VCaP (cell line): Measurements from ENCODE around the gene AATK.
"Not testable (repeated sequence)": the region's sequence is repeated elsewhere in the genome, so short reads cannot be mapped to it uniquely, and the experiment has no call there.

Experiments
- H3K27ac ChIP-seq: fragments of 450-650 bp; 2 replicates; pipeline ENCODE4 v1.5.1; 2017
- TF ChIP-seq, protein P1 (sequence below): fragments of 450-650 bp; conservative IDR thresholded peaks from 2 replicates; pipeline ENCODE4 v1.5.1; 2017; ENCODE audit warnings: mild to moderate bottlenecking, moderate library complexity

The AATK gene

DNA sequence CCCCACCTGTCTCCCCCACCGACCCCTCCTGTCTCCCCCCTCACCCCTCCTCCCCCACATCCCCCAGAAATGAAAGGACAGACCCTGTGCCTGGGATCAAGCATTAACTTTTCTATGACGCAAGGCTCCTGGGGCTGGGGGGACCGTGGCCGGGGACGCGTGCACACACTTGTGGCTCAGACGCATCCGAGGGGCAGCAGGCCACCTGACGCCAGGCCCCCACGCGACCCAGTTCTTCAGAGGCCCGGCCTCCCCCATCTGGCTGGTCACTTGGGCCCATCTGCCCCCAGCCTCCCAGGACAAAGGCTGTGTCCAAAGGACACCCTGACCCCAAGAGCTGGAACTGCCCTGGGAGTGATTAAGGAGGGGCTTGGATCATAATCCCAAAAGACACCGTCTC lies 14.7 kb downstream of the AATK start:
- TF ChIP-seq, protein P1, sequence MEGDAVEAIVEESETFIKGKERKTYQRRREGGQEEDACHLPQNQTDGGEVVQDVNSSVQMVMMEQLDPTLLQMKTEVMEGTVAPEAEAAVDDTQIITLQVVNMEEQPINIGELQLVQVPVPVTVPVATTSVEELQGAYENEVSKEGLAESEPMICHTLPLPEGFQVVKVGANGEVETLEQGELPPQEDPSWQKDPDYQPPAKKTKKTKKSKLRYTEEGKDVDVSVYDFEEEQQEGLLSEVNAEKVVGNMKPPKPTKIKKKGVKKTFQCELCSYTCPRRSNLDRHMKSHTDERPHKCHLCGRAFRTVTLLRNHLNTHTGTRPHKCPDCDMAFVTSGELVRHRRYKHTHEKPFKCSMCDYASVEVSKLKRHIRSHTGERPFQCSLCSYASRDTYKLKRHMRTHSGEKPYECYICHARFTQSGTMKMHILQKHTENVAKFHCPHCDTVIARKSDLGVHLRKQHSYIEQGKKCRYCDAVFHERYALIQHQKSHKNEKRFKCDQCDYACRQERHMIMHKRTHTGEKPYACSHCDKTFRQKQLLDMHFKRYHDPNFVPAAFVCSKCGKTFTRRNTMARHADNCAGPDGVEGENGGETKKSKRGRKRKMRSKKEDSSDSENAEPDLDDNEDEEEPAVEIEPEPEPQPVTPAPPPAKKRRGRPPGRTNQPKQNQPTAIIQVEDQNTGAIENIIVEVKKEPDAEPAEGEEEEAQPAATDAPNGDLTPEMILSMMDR, result no peak

DNA sequence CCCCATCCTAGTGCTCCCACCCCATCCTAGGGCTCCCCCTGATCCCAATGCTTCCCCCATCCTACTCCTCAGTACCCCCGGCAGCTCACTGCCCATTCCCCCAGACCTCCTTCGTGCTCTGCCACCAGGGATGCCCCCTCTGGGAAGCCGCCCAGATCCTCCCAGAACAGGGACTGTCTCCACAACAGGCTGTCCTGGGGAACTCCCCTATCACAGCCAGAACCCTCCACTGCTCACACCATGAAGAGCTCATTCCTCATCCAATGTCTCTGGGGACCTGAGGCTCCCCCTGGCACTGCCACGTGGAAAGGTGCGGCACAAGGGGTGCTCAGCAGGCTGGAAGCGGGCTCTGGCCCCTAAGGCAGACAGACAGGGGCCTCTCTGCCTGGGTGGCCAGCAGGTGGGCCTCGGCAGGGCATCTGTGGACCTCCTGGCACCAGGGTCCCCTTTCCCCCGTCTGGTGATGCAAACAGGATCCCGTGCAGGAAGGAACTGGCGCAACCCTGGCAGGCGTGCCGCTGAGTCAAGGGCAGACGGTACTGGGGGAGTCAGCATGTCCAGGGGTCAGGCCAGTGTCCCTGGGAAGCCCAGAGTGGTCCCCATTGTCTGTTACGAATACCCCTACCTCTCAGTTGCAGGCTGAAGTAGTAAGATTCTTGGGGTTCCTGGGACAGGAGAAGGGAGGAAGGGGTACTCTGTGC lies 15.5 kb downstream of the AATK start:
- TF ChIP-seq, protein P1, result no peak
- H3K27ac ChIP-seq, result no peak overlapping the region

More for the DNA sequence above, 14.7 kb downstream of the AATK start:
- H3K27ac ChIP-seq, result no peak overlapping the region

- TF ChIP-seq, protein P1, result no peak
- H3K27ac ChIP-seq, result no peak overlapping the region
These were observed 17.0 kb downstream of the AATK start for GRCh38 chr17:81148986-81149533.

DNA sequence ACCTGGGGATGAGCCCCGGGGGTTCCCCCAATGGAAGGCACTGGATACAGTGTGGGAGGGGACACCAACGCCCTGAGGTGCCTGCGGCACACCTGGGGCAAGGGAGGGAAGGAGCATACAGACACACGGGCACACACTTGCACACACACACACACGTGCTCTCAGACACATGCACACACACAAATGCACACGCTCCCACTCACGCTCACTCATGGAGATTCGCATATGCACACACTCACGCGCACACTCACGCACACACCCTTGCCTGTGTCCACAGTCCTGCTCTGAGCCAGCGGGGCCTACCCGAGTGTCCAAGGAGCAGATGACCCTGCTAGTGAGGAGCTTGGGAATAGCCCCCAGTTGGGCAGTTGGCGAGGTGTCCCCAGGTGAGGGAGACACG lies 17.4 kb downstream of the AATK start:
- no peak overlapping the region for H3K27ac ChIP-seq
- TF ChIP-seq, protein P1, result no peak

GRCh38 chr17:81147701-81148100 lies 18.3 kb downstream of the AATK start:
- H3K27ac ChIP-seq, result no peak overlapping the region
- TF ChIP-seq, protein P1, result no peak

DNA sequence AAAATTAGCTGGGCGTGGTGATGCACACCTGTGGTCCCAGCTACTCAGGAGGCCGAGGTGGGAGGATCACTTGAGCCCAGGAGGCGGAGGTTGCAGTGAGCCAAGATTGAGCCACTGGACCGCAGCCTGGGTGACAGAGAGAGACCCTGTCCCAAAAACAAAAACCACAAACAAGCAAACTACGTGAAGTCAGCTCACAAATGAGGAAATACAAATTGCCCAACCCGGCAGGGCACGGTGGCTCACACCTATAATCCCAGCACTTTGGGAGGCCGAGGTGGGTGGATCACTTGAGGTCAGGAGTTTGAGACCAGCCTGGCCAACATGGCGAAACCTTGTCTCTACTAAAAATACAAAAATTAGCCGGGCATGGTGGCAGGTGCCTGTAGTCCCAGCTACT lies 19.8 kb downstream of the AATK start:
- H3K27ac ChIP-seq, result not testable (repeated sequence)

GRCh38 chr17:81144423-81144781 lies 21.6 kb downstream of the AATK start:
- no peak overlapping the region for H3K27ac ChIP-seq
- TF ChIP-seq, protein P1, result no peak

- TF ChIP-seq, protein P1, result no peak
- H3K27ac ChIP-seq, result no peak overlapping the region
These were observed 22.2 kb downstream of the AATK start for GRCh38 chr17:81143717-81144422.
